Dedifferentiated amniotic fluid mesenchymal stem cell (primary cell): ENCODE measurements around the gene GPR176.

Experiments used
- DNase-seq: peaks from one replicate; pipeline ENCODE4 v3.0.0-alpha.2; 2016; ENCODE audit errors: extremely low spot score

The GPR176 gene

GRCh38 chr15:39807791-39808190 lies 112.3 kb downstream of the GPR176 start:
- no peak for DNase-seq

- no peak for DNase-seq
Measured at GRCh38 chr15:39804026-39804425, 116.0 kb downstream of the GPR176 start.

GRCh38 chr15:39803016-39803415 lies 117.0 kb downstream of the GPR176 start:
- no peak for DNase-seq

- DNase-seq: no peak
Measured at GRCh38 chr15:39801641-39802309, 118.3 kb downstream of the GPR176 start.

- no peak for DNase-seq
Measured at GRCh38 chr15:39799552-39800011, 120.5 kb downstream of the GPR176 start.

- DNase-seq: no peak
Measured at GRCh38 chr15:39798382-39798781, 121.7 kb downstream of the GPR176 start.

GRCh38 chr15:39797407-39797806 lies 122.7 kb downstream of the GPR176 start:
- no peak for DNase-seq

- no peak for DNase-seq
Measured at GRCh38 chr15:39796601-39797000, 123.5 kb downstream of the GPR176 start.

- DNase-seq: no peak
Measured at GRCh38 chr15:39795486-39795885, 124.6 kb downstream of the GPR176 start.

GRCh38 chr15:39794954-39795353 lies 125.1 kb downstream of the GPR176 start:
- no peak for DNase-seq

GRCh38 chr15:39793923-39794322 lies 126.1 kb downstream of the GPR176 start:
- DNase-seq: no peak

- no peak for DNase-seq
Measured at GRCh38 chr15:39792844-39793335, 127.2 kb downstream of the GPR176 start.

- DNase-seq: no peak
Measured at GRCh38 chr15:39792025-39792843, 127.8 kb downstream of the GPR176 start.

GRCh38 chr15:39789736-39790135 lies 130.3 kb downstream of the GPR176 start:
- DNase-seq: no peak

GRCh38 chr15:39788800-39789565 lies 131.1 kb downstream of the GPR176 start:
- peak; percentile 26 for DNase-seq

- no peak for DNase-seq
Measured at GRCh38 chr15:39788108-39788507, 132.0 kb downstream of the GPR176 start.

- DNase-seq: no peak
Measured at GRCh38 chr15:39787479-39787878, 132.6 kb downstream of the GPR176 start.

GRCh38 chr15:39786447-39787056 lies 133.5 kb downstream of the GPR176 start:
- DNase-seq: peak; percentile 84

- no peak for DNase-seq
Measured at GRCh38 chr15:39785841-39786240, 134.2 kb downstream of the GPR176 start.

GRCh38 chr15:39785139-39785538 lies 134.9 kb downstream of the GPR176 start:
- no peak for DNase-seq

- no peak for DNase-seq
Measured at GRCh38 chr15:39784638-39785037, 135.4 kb downstream of the GPR176 start.

- no peak for DNase-seq
Measured at GRCh38 chr15:39784125-39784524, 135.9 kb downstream of the GPR176 start.
